Mesothelial cell of epicardium (in vitro differentiated cells): ENCODE data around the gene GPHA2. TPM values are rescaled to one million over a fixed set of nuclear protein-coding genes. Genes with fewer than 3 reads are reported as not detected.

ENCODE experiments used
- DNase-seq, 2 experiments: peaks; one replicate each; pipeline ENCODE4 v3.0.0; 2021; ENCODE audit warnings: low spot score in 2 of 2; ENCODE audit not compliant: unreplicated experiment in 2 of 2
- H3K27ac Mint-ChIP-seq: 2 replicates; pipeline ENCODE4 v1.8.0; 2021; ENCODE audit warnings: mixed read lengths
- H3K27me3 Mint-ChIP-seq: 2 replicates; pipeline ENCODE4 v1.8.0; 2021; ENCODE audit warnings: low read depth, mixed read lengths
- H3K36me3 Mint-ChIP-seq: 2 replicates; pipeline ENCODE4 v1.8.0; 2021; ENCODE audit warnings: mixed read lengths
- H3K4me1 Mint-ChIP-seq: 2 replicates; pipeline ENCODE4 v1.8.0; 2021; ENCODE audit warnings: mixed read lengths
- H3K4me3 Mint-ChIP-seq: 2 replicates; pipeline ENCODE4 v1.8.0; 2021; ENCODE audit warnings: mild to moderate bottlenecking, moderate library complexity, mixed read lengths
- H3K9me3 Mint-ChIP-seq: 2 replicates; pipeline ENCODE4 v1.8.0; 2021; ENCODE audit warnings: mixed read lengths
- CTCF ChIP-seq: fragments of 200-600 bp; sonication (generic); IDR thresholded peaks from one replicate; pipeline ENCODE4 v1.5.0; 2021; ENCODE audit warnings: antibody characterized with exemption; ENCODE audit not compliant: unreplicated experiment
- total RNA-seq: library from RNA; stranded (reverse); gene quantifications from 3 replicates; pipeline ENCODE4 v1.2.1, GENCODE V29; 2021

GPHA2 gene
- total RNA-seq, 1 donor from 2014 or later = not detected

GRCh38 chr11:64908766-64909165 is 26.9 kb downstream of the GPHA2 start:
- H3K4me1 Mint-ChIP-seq = no peaks in the 10 kb centered on the region
- no peaks in the 10 kb centered on the region for H3K27me3 Mint-ChIP-seq
- H3K27ac Mint-ChIP-seq = no peak overlapping the region
- H3K4me3 Mint-ChIP-seq = no peak overlapping the region
- H3K9me3 Mint-ChIP-seq = no peaks in the 10 kb centered on the region
- H3K36me3 Mint-ChIP-seq = peaks cover 31% of the 10 kb centered on the region
- no peak for DNase-seq
- no peak for TF ChIP-seq CTCF

- peaks cover 27% of the 10 kb centered on the region for H3K36me3 Mint-ChIP-seq
- H3K4me3 Mint-ChIP-seq = no peak overlapping the region
- H3K9me3 Mint-ChIP-seq = no peaks in the 10 kb centered on the region
- no peak overlapping the region for H3K27ac Mint-ChIP-seq
- TF ChIP-seq CTCF = no peak
- DNase-seq = no peak
- no peaks in the 10 kb centered on the region for H3K4me1 Mint-ChIP-seq
- H3K27me3 Mint-ChIP-seq = no peaks in the 10 kb centered on the region
Measured at GRCh38 chr11:64906314-64906635, 29.4 kb downstream of the GPHA2 start.

GRCh38 chr11:64905516-64906313 is 30.0 kb downstream of the GPHA2 start:
- no peak for TF ChIP-seq CTCF
- no peaks in the 10 kb centered on the region for H3K9me3 Mint-ChIP-seq
- no peak overlapping the region for H3K4me3 Mint-ChIP-seq
- H3K36me3 Mint-ChIP-seq = peaks cover 24% of the 10 kb centered on the region
- no peak for DNase-seq
- no peaks in the 10 kb centered on the region for H3K27me3 Mint-ChIP-seq
- no peak overlapping the region for H3K27ac Mint-ChIP-seq
- H3K4me1 Mint-ChIP-seq = no peaks in the 10 kb centered on the region

- no peaks in the 10 kb centered on the region for H3K9me3 Mint-ChIP-seq
- no peak for TF ChIP-seq CTCF
- no peak overlapping the region for H3K4me3 Mint-ChIP-seq
- DNase-seq = no peak
- peaks cover 26% of the 10 kb centered on the region for H3K36me3 Mint-ChIP-seq
- H3K27ac Mint-ChIP-seq = no peak overlapping the region
- H3K27me3 Mint-ChIP-seq = no peaks in the 10 kb centered on the region
- H3K4me1 Mint-ChIP-seq = no peaks in the 10 kb centered on the region
Measured at GRCh38 chr11:64903291-64903833, 32.3 kb downstream of the GPHA2 start.

GRCh38 chr11:64902102-64902900 is 33.4 kb downstream of the GPHA2 start:
- DNase-seq = no peak
- Mint-ChIP-seq H3K4me3 (no peak overlapping the region), H3K9me3 (no peaks in the 10 kb centered on the region), H3K27me3 (no peaks in the 10 kb centered on the region), H3K4me1 (no peaks in the 10 kb centered on the region), H3K27ac (no peak overlapping the region), H3K36me3 (peaks cover 21% of the 10 kb centered on the region)
- no peak for TF ChIP-seq CTCF
